HG03103 (cell line): Measurements from ENCODE around the gene BRSK1.

Experiments used
- ATAC-seq: cut with Tn5 transposase; IDR thresholded peaks from one replicate; pipeline ENCODE4 v1.9.1; 2021; ENCODE audit warnings: low read depth; ENCODE audit not compliant: unreplicated experiment

Gene BRSK1

GRCh38 chr19:55302318-55302703, 18.5 kb downstream of the BRSK1 start:
- no peak for ATAC-seq

DNA sequence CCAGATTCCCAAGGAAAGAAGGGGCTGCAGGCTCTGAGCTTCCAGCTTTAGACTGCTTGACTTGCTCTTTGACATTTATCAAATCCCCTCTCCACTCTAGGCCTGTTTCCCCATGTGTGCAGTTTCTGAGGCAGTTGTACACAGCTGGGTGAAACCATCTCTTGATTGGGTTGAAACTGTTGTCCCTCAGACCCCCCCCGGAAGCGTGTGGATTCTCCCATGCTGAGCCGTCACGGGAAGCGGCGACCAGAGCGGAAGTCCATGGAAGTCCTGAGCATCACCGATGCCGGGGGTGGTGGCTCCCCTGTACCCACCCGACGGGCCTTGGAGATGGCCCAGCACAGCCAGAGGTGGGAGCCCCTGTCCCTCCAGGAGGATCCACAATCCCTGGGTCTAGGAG, 19.7 kb downstream of the BRSK1 start:
- ATAC-seq = no peak

GRCh38 chr19:55304279-55304978, 20.6 kb downstream of the BRSK1 start:
- ATAC-seq = no peak

GRCh38 chr19:55304980-55305379, 21.2 kb downstream of the BRSK1 start:
- ATAC-seq = no peak

- ATAC-seq = no peak
Measured at GRCh38 chr19:55305491-55305890, 21.7 kb downstream of the BRSK1 start.

GRCh38 chr19:55305983-55306562, 22.3 kb downstream of the BRSK1 start:
- no peak for ATAC-seq

DNA sequence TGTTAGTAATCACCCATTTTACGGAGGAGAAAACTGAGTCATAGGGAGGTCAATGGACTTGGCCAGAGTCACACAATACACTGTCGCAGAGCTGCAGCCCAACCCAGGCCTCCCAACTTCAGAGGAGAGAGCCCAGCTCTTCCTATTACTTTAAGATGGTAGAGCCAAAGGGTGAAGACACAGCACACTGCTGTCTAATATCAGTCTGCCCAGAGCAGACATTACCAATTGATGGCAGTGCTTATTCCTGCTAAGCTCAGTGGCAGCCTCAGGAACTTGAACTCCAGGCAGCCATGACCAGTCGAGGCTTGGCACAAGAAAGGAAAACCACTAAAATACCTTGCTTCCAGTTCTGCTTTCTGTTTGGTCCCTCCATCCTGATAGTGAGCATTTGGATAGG, 22.9 kb downstream of the BRSK1 start:
- no peak for ATAC-seq

DNA sequence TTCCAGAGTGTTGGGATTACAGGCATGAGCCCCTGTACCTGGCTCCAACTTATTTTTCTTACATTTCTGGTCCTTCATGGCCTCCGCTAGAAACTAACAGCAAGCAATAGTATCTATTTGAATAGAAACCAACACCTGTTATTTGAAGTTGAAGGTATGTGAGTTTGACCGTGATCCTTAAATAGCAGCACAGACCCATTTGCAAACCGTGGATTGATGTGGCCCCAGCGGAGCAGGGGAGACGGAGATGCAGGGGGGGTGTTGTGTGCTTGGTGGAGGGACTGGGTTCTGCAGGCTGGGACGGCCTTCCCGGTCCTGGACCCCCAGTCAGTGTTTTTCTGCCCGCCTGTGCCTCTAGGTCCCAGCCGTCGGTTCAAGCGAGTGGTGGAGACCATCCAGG, 24.5 kb downstream of the BRSK1 start:
- ATAC-seq = no peak

DNA sequence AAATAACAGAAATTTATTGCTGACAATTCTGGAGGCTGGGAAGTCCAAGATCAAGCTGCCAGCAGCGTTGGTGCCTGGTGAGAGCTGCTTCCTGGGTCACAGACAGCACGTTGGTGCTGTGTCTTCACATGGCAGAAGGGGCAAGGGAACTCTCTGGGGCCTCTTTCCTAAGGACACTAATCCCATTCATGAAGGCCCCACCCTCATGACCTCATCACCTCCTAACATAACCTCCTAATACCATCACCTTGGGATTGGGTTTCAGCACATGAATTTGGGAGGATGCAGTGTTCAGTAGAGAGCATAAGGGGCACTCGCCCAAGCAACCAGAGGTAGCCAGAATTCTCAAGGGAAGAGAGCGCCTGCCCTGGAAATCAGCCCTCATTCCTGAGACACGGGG, 25.7 kb downstream of the BRSK1 start:
- ATAC-seq = no peak

DNA sequence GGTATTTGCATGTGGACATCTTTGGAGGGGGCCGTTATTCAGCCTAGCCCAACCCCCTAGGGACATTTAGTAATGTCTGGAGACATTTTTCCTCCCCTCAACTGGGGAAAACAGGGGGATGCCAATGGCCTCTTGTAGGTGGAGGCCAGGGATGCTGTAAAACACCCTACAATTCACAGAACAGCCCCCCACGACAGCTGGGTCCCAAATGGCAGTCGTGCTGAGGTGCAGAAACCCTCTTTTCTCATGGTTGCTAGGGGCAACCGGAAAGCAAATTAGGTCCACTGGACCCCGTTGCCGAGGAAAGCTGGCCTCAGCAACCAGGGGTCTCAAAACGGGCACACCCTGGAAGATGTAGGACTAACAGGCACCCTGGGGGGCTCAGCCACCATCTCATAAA, 26.7 kb downstream of the BRSK1 start:
- ATAC-seq = no peak

- no peak for ATAC-seq
Measured at GRCh38 chr19:55311397-55311796, 27.6 kb downstream of the BRSK1 start.

- no peak for ATAC-seq
Measured at GRCh38 chr19:55311797-55312196, 28.0 kb downstream of the BRSK1 start.

DNA sequence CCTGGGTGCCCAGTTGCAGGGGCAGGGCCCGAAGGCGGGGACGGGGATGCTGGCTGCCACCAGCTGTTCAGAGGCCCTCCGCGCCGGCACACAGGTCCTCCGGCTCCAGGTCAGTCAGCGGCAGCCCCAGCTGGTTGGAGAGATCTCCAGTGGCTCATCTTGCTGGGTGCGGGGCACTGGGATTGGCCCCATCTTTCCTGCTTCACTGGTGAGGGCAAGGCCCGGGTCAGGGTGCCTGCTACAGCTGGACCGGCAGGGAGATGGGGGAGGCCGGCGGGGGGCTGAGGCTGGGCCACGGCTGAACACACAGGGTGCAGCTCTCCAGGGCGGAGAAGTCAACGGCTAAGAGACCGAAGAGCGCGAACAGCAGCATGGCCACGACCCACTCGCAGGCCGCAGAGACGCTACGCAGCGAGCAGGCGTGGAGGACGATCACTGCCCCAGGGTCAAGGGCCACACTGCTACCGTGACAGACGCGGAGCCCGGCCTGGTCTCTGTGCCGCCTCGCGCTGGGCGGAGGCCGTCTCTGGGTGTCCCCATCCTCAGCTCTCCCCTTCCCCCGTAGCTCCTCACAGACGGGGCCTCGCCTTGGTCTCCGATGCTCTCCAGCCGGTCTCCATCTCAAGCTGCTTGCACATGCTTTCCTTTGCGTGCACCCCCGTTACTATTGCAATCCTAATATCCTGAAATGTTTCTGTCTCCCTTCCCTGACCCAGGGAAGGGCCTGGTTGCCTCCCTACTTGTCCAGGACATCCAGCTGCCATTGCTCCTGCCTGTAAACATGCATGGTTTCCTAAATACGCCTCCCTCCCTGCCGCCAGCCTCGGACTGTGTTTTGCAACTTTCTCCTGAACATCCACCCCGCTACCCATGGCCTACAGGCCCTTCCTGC, 29.1 kb downstream of the BRSK1 start:
- ATAC-seq = no peak

DNA sequence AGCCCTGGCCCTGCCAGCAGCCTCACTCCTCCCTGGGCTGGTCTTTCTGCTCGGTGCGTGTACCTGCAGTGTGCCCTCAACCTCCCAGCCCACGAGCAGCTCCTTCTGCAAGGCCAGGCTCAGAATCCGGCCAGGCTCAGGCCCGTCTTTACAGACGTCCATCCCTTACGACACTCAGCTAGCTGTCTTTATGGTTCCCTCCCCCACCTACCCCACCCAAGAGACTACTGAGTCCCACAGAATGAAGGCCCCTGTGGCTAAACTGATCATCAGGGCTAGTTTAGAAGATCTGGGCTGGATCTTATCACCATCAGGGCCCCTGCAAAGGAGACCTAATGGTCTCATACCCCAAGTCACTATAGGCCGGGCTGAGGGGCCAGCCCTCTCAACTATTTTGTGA, 30.6 kb downstream of the BRSK1 start:
- ATAC-seq = no peak

DNA sequence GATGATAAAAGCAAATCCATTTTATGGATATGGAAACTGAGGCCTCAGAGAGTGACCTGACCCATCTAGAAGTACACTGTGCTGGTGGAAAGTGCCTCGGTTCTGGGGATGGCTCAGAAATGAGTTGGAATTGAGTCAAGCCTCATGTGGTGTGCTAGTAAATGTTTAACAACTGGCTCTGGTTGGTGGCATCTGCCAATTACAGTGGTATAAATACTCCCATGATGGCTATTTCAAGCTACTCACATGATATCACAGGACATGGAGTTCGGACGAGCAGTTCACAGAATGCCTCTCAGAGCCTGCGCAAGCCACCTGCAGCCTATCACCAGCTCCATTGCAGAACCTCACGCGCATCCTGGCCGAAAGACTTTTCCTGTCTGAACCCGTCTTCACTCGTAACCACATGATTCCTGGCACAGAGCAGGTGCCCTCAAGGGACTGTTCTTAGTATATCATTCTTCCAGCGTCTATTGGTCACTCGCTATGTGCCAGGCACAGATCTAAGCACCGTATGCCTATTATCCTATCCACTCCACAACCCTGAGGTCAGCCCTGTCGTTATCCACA, 32.2 kb downstream of the BRSK1 start:
- no peak for ATAC-seq

- ATAC-seq = no peak
Measured at GRCh38 chr19:55316646-55317045, 32.8 kb downstream of the BRSK1 start.

DNA sequence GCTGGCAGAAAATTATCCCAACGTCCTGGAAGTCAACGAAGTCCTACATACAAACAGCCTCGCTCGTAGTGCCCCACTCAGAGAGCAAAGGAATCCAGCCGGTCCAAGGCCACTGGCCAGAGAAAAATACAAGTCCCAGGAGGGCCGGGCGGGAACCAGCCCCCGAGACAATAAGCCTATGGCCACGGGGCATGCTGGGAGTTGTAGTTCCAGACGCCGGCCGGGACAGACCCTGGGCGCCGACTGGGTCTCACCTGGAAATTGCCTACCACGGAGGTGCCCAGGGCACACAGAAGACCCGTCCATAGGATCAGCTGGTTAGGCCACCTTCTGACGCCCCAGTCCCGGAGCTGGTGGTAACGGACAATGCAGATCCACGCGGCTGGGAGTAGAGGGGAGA, 36.0 kb downstream of the BRSK1 start:
- ATAC-seq = no peak

DNA sequence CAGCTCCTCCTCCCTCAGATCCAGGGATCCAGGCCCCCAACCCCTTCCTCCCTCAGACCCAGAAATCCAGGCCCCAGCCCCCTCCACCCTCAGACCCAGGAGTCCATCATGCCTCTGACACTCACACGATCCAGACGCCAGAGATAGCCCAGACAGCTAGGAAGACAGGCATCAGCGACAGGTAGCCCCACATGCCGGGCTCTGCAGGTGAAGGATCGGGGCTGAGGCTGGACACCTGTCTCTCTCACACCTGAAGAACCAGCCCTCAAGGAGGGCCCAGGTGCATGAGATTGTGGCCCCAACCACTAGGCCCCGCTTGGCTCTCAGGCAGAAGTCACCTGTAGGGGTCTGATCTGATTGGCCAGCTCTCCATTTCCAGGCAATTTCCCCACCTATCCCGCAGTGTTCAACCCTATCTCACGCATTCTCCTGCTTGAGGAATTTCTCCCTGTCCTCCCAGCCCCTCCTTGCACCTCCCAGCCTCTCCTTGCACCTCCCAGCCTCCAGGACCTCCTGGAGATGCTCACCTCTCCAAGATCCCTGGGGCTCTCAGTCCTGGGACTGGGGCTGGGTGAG, 37.1 kb downstream of the BRSK1 start:
- no peak for ATAC-seq

GRCh38 chr19:55321466-55322137, 37.8 kb downstream of the BRSK1 start:
- ATAC-seq = no peak

- ATAC-seq = no peak
Measured at GRCh38 chr19:55322204-55322885, 38.5 kb downstream of the BRSK1 start.
